ENCODE results near the gene FOXP4.

The FOXP4 gene

DNA sequence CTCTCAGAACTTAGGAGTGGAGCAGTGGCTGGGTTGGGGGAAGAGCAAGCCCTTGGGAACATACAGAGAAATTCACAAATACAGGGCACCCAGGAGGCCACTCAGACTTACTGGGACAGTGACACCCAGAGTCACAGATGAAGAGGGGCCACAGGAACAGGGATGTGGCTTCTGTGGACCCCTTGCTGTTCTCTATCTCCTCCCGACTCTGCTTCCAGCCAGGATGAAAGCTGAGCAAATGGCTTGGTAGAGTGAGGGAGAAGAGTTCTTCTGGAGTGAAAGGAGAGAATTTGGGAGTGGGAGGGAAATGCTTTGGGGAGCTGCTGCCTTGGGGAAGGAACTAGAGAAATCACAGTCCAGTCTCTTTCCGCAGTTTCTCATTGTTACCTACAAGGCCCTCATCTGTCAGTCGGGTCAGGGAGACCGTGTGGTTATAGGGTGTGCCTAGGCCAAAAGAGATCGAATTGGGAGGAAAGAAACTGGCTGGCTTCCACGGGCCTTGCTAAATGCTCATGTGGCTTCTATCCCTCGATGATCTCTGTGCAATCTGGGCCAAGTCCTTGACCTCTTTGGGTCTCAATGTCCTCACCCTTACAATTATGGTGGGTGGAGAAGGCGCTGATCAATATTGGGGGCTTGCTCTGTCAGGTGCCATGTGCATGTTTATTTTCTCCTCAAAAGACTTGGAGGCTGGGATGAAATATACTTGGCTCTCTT is 17.0 kb downstream of the FOXP4 start:
- no peak for DNase-seq (ENCODE audit: low read depth in 2 of 2)

DNA sequence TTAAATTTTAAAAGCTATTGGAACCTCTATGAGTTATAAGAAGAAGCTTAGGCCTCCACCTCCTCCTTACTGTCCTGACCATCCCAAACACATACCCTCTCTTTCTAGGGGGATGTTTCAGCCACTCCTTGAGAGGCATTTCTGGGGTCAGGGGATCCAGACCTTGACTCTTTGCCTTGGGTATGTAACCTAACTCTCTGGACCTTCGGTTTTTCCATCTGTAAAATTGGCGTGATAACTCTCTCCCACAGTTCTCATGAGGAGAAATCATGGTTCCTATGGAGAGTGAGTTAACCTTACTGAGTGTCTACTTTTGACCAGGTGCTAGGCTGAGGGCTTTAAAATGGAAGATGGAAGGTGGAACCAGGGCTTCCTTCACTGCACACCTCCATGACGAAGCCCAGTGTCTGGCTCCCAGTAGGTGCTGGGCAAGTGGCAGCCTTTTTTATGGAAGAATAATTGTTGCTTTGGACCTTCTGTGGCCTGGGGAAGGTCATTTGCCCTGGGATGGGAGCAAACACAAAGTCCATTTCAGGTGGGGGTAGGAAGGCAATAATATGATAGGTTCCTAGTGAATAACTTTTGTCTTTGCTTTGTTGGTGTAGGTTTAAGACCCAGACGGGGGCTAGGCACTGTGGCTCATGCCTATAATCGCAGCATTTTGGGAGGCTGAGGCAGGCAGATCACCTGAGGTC is 18.4 kb downstream of the FOXP4 start:
- no peak for DNase-seq (ENCODE audit: low read depth in 2 of 2)

DNA sequence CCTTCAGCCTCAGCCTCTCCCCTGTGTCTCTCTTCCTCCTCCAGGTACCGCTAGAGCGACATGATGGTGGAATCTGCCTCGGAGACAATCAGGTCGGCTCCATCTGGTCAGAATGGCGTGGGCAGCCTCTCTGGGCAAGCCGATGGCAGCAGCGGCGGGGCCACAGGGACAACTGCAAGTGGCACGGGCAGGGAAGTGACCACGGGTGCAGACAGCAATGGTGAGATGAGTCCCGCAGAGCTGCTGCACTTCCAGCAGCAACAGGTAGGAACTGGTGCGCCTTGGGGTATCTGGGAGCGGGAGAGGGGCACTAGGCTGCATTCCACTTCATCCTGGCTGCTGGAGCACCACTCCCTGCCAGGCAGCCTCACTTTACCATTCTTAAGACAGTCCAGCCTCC is 19.5 kb downstream of the FOXP4 start:
- no peak for DNase-seq (ENCODE audit: low read depth in 2 of 2)

- DNase-seq (ENCODE audit: low read depth in 2 of 2), result no peak
Measured at GRCh38 chr6:41566961-41567360, 20.8 kb downstream of the FOXP4 start.

- no peak for DNase-seq (ENCODE audit: low read depth in 2 of 2)
Measured at GRCh38 chr6:41567684-41568083, 21.5 kb downstream of the FOXP4 start.

DNA sequence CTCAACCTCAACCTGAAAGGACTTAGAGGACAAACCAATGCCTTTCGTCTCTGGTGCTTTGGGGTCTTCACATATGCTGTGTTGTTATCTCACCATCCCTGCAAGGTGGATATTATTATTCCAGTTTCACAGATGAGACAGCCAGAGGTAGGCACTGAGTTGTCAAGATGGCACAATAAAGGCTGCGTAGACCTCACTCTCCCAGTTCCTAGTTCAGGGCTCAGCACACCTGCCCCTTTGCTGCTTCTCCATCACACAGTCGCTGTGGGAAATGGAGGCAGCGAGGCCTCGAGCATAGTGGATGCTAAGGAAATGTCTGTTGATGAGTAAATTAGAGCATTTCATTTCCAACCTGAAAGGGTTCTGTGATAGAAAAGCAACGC is 22.0 kb downstream of the FOXP4 start:
- no peak for DNase-seq (ENCODE audit: low read depth in 2 of 2)

- no peak for DNase-seq (ENCODE audit: low read depth in 2 of 2)
Measured at GRCh38 chr6:41568585-41569384, 22.6 kb downstream of the FOXP4 start.

GRCh38 chr6:41570259-41570615 is 24.1 kb downstream of the FOXP4 start:
- DNase-seq (ENCODE audit: low read depth in 2 of 2), result no peak

DNA sequence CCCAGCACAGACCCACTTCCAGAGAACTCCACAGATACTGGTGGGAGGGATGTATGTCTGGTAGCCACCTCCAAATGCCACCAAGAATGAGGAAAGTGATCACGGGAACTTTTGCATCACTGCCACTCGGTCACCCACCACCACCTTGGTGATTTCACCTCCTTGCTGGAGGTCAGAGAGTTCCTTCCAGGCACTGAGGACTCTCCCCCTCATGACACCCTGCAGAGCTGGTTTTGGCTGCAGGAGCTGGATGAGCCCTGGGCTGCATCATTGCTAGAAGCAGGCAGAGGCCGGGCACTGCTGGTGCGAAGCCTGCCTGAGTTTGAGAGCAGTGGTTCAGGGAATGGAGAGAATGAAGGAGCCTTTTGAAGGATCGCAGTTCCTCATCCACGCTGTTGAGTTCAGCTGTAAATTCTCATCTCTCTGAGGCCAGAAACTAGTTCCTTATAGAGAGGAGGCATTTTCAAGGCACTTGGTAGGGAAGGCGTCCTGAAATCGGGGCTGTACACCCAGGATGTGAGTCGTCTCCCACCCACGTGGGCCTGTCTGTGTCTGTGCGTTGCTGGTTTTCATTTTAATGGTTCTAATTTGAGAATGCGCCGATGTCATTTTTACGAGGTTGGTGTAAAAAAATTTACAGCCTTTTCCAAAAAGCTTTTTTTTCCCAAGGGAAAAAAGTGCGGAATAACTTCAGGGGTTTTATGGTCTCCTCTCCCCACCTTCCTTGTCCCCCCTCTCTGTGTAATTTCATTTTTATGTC is 25.0 kb downstream of the FOXP4 start:
- no peak for DNase-seq (ENCODE audit: low read depth in 2 of 2)

DNA sequence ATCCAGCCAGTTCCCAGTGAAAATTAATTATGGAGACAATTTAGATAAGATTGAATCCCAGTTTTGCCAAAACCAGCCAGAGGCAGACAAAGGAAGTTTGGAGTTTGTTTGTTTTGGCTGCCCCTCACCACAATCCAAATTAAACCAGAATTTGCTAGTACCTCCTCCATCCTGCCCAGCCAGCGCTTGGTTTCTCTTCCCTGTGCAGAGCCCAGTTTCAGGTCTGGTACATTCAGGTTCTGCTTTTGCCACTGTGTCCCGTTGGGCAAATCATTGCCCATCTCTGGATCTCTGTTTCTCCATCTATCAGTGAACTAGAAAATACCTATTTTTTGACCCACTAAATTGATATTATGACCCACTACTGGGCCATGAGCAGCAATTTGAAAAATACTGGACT is 26.4 kb downstream of the FOXP4 start:
- DNase-seq (ENCODE audit: low read depth in 2 of 2), result no peak

- DNase-seq (ENCODE audit: low read depth in 2 of 2), result no peak
Measured at GRCh38 chr6:41573276-41573675, 27.1 kb downstream of the FOXP4 start.

- no peak for DNase-seq (ENCODE audit: low read depth in 2 of 2)
Measured at GRCh38 chr6:41573985-41574384, 27.8 kb downstream of the FOXP4 start.

- DNase-seq (ENCODE audit: low read depth in 2 of 2), result no peak
Measured at GRCh38 chr6:41575598-41575997, 29.4 kb downstream of the FOXP4 start.

DNA sequence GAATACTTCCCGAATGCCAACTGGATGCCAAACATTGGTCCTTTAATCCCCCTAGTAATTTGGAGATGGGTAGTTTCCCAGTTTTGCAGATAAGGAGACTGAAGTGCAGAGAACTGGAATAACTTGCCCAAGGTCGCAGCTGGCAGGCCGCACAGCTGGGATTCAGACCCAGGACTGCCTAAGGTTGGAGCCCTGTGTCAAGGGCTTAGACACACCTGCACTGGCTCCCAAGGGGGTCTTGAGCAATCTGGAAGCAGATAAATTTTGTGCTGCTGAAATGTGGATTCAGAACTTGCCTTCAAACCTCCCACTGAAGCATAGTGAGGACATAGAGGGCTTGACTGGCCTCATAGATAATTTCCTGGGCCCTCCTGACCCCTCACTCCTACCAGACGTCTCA is 30.5 kb downstream of the FOXP4 start:
- no peak for DNase-seq (ENCODE audit: low read depth in 2 of 2)

DNA sequence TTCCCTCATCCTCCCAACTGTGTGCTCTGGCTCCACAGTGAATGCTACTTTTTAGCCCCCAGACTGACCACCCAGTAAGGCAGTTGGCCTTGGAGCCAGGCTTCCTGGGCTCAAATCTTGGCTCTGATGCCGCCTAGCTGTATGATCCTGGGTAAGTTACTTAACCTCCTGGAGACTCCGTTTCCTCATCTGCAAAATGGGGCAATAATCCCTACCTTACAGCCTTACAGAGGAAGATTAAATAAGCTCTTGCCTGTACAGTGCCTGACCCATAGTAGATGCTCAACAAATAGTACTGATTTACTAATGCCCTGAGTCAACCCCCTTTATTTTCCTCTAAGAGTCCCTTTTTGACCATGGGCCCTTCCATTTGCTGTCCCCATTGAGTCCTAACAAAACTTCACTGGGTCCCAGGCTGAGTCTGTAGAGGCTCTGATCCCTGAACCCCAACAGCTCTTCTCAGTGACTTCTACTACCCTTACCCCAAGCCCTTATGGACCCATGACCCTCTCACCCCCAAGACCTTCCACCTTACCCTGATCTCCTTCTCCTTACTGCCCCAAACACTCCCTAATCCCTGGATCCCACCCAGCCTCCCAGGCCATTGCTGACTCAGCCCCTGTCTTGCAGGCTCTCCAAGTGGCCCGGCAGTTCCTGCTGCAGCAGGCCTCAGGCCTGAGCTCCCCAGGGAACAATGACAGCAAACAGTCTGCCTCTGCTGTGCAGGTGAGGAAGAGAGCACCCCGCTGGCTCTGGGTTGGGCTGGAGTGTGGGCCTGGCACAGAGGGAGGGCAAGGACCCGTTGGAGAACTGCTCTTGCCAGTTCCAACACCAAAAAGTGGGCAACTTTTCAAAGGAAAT is 31.4 kb downstream of the FOXP4 start:
- DNase-seq (ENCODE audit: low read depth in 2 of 2), result no peak

GRCh38 chr6:41578217-41579087 is 32.3 kb downstream of the FOXP4 start:
- no peak for DNase-seq (ENCODE audit: low read depth in 2 of 2)

GRCh38 chr6:41579088-41579610 is 33.0 kb downstream of the FOXP4 start:
- no peak for DNase-seq (ENCODE audit: low read depth in 2 of 2)

GRCh38 chr6:41580690-41581089 is 34.5 kb downstream of the FOXP4 start:
- no peak for DNase-seq (ENCODE audit: low read depth in 2 of 2)

- no peak for DNase-seq (ENCODE audit: low read depth in 2 of 2)
Measured at GRCh38 chr6:41581381-41581991, 35.3 kb downstream of the FOXP4 start.

DNA sequence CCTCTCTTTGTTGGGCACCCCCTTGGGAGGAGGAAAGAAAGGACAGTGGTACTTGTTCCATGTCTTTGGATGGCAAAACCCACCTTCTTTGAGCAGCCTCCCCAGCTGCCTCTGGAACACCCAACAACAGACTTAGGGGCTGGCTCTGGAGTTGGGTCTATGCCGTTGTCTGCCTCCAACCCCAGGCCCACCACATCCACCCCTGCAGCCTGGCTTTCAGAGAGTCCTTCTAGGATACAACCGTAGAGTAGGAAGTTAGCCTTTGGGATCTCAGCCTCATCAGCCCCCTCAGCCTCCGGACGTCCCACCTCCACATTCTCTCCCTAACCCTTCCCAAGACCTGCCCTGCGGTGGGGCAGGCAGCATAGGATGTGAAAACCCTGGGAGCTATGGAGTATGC is 36.4 kb downstream of the FOXP4 start:
- no peak for DNase-seq (ENCODE audit: low read depth in 2 of 2)

Measured in activated CD8-positive, alpha-beta memory T cell treated with anti-CD3 and anti-CD28 coated beads for 4 hours (primary cell).